Measurements from ENCODE around the gene BAHCC1.
A peak's percentile ranks its signal among the peaks of the same experiment; 100 is the strongest.

The BAHCC1 gene

DNA sequence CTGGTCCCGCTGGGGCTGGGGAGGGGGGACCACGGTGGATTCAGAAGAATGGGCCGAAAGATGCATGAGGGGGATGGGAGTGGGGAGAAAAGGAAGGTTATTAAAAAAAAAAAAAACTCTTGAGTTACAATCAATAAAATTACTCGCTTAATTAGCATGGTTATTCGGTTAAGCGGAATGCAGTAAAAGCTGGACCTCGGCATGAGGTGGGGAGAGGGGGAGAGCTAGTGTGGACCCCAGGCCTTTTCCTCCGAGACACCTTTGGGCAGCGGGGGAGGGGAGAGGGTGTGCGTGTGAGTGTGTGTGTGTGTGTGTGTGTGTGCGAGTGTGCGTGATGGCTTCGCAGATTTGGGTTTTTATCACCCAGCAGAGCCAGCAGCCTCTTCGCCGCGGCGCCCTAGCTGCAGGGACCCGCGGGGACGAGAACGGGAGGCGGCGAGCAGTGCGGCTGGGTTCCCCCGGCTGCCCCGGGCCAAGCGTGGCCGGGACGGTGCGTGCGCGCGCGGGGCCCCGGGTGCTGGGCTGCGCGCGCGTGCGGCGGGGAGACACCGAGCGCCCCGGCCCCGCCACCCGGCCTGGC is 3.7 kb downstream of the BAHCC1 start:
- DNase-seq, result no peak

DNA sequence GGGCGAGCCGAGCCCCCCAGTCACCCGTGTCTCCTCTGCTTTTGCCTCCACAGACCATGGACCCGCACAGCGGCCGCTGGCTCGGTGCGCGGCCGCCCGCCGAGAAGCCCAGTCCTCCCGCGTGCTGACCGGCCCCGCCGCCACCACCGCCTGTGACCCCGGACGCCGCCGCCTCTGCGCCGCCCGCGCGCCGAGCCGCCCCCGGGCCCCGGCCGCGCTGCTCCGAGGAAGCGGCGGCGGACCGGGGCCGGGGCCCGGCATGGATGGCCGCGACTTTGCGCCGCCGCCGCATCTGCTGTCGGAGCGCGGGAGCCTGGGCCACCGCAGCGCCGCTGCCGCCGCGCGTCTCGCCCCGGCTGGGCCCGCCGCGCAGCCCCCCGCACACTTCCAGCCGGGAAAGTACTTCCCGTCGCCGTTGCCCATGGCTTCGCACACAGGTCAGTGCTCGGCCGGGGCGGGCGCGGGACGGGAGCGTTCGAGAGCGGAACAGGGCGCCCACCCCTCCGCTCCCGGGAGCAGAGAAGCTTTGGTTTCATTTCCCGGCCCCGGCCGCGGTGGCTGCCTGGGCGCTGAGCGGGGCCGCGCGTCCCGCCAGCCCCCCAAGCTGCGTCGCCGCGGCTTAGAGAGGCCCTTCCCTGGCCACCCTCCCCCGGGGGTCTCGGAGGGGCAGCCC is 4.4 kb downstream of the BAHCC1 start:
- peak; percentile 64 for DNase-seq

DNA sequence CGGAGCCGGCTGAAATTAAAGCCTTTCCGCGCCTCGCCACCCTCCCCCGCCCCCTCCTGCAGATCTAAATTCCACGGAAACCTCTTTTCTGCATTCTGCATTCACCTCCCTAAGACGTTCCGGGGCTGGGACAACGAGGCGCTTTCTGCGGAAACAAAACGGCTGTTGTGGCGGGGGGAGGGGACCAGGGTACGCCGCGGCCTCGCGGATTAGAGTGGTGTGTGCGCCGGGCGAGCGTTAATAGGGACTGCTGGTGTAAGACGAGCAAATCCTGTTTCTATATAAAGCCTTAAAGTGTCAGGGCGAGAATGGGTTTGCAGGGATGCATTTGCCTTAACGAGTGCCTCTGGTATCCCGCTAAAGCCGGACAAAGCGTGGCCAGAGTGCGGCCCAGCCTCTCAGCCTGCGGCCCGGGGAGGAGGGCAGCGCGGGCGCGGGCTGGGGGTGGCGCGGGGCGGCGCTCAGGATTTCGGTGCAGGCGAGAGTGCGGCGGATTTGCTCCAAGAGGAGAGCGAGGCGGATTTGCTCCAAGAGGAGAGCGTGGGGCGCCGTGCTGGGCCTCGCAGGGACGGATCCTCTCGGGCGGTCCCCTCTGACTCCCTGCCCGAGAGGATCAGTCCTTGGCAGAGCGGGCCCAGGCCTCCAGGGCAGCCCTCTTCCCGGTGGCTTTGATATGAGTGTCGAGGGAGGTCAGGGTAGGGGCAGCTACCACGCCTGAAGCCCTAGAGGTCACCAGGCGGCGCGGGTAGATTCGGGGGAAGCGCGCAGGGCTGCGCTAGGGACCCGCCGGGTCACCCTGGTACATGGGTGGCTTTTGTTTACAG is 5.1 kb downstream of the BAHCC1 start:
- no peak for DNase-seq

GRCh38 chr17:81400996-81401722 is 5.9 kb downstream of the BAHCC1 start:
- no peak for DNase-seq

- peak; percentile 54 for DNase-seq
Measured at GRCh38 chr17:81401723-81402529, 6.7 kb downstream of the BAHCC1 start.

GRCh38 chr17:81402530-81402941 is 7.3 kb downstream of the BAHCC1 start:
- no peak for DNase-seq

DNA sequence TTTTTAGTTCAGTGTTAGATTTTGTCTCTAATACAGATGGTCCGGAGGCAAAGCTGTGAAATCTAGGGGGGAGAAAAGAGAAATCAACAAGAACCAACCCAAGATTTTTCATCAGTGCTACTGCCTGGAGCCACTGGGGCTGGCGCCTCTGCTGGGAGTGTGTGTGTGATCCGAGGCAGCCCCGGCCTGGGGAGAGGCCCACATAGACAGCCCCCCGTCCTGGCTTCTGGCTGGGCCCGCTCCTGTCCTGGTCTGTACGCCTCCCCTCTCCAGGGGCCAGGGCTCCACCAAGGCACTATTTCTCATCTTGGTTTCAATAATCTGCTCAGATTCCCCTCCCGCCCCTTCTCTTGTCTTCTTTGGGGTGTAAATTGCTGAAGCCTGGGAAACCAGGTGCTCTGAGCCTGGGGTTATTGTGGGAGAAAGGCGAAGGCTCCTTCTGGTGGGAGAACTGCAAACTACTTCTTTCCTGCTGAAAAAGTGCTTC is 7.8 kb downstream of the BAHCC1 start:
- no peak for DNase-seq

DNA sequence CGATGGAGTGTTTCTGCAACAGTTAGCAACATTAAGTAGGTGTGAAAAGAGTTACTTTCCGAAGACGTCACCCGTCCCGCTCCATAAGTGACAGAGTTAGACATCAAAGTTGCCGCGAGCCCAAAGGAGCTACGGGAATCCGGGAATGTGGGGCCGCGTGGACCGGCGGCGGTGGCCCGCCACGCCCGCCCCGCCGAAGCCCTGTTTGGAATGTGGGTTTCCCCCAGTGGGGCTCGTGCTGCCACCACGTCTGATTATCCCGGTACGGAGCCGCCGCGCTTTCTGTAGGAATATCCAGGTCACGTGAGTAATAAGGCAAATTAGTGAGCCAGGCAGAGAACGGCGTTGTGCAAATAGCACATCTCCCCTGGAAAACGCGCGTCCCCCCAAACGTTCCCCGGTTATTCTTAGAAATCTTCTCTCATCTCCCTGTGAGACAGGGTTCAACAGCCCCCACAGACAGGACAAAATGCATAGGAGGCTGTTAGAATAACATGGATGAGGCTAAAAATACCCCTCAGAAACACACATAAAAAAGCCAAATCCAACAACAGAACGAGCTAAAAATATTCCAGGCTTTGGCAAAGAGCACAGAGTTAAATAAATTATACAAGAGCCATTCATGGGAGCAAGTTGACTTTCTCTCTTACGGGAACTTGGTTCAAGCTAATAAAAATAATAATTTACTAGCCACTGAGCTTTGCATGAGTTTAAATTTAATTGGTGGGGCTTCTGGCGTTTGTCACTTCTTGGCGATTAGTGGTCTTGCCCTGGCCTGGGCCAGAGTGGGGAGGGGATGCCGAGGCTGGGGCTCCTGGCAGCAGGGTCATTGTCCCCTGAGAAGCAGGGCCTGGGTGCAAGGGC is 8.6 kb downstream of the BAHCC1 start:
- DNase-seq, result no peak

GRCh38 chr17:81404558-81405165 is 9.4 kb downstream of the BAHCC1 start:
- DNase-seq, result no peak

GRCh38 chr17:81405411-81405872 is 10.2 kb downstream of the BAHCC1 start:
- no peak for DNase-seq

DNA sequence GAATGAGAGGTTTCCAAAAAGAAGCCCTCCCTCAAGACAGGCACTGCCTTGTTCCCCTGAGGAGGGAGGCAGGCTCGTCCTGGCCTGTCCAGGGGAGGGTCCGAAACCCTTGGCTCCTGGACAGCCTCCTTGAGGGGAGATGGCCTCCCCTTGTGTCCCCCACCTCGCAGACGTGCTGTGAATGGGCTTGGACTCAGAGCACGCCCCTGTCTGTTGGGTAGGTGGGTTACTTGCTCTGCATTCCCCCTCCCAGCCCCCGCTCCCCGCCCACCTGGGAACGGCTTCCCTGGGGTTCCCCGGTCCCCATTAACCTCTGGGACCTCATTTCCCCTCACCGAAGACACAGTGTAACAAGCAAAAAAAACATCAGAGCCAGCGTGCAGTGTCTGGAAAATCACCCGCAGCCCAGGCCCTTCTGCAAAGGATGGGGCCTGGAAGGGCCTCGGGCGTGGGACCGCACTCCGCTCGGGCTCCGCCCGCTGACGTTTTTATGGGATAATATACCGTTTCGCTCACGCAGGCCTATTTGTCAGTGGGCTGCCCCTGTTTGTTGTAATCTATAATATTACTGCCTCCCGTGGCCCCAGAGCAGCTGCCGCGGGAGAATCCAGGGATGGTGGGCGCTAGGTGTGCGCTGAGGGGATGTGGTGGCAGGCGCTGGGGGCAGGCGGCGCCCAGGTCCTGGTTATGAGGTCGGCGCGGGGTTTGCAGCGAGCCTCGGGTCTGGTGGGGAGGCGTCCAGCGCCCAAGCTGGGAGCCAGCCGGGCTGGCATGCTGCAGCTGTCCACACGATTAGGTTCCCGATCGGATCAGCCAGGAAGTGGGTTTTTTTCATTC is 11.1 kb downstream of the BAHCC1 start:
- DNase-seq, result no peak

DNA sequence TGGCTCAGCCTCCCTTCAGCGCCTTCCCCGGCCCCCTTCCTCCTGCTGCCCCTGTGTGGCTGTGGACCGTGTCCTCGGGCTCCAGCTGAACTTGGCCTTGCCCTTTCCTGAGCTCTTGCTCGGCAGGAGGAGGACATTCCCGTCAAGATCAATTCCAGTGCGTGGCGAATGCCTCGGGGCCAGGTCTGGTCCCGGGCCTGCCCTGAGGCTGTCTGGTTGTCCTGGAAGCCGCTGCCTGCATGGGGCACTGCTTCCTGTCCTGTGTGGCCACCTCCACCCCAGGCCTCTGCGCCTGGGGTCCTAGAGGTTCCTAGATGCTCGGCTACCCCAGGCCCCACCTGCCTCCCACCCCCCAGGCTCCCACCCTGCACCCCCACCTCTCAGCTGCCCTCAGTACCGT is 12.8 kb downstream of the BAHCC1 start:
- no peak for DNase-seq

- DNase-seq, result no peak
Measured at GRCh38 chr17:81409190-81409935, 14.1 kb downstream of the BAHCC1 start.

DNA sequence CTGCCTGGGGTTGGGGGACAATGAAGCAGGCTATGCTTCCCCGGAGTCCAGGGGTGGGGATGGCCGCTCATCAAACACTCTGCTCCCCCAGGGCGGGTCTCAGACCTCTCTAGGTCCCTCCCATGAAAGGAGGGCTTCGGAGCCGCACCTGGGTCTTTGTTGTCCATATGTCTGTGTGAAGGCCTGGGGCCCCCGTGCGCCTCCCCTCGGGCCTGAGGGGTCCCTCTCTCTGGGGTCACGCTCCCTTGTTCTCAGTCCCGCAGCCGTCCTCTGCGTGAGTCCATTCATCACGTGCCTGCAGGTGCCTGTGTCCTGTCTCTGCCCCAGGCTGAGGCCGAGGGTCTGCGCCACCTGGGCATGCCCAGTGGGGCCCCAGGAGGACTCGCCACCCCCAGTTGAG is 15.6 kb downstream of the BAHCC1 start:
- DNase-seq, result no peak

DNA sequence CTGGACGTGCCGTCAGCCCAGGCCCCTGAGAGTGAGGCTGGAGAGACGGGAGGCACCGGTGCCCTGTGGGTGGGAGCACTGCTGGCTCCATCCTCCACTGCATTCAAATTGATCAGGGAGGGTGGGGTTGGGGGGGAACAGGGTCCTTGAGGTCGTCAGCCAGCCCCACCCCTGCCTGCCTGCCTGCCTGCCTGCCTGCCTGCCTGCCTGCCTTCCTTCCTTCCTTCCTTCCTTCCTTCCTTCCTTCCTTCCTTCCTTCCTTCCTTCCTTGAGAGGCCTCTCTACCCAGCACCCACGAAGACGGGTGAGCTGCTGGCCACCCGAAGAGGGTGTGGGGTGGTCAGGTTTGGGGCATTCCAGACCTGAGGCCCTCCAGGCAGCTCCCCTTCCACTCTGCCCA is 16.0 kb downstream of the BAHCC1 start:
- no peak for DNase-seq

DNA sequence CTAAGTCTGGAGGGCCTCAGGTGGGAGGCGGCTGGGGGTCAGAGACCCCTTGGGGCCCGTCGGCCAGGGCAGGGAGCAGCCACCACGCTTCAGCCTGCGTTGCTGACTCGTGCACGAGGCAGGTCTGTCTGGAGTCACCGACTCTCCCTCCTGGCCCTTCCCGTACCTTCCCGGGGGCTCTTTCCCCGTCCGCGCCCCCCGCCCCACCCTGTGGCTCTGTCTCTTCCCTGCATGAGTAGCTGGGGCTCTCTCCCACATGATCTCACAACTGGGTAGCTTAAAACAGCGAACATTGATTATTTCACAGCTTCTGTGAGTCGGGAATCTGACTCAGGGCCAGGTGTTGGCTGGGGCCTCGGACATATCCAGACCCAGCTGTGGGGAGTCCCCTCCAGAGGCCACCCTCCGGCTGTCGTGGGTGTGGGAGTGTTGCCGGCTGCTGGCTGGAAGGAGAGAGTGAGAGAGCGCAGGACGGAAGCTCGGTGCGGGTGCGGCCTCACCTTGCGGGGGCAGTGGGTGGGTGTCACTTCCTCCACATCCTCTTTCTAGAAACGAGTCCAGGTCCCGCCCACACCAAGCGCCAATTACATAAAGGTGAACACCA is 17.3 kb downstream of the BAHCC1 start:
- DNase-seq, result peak; percentile 32

DNA sequence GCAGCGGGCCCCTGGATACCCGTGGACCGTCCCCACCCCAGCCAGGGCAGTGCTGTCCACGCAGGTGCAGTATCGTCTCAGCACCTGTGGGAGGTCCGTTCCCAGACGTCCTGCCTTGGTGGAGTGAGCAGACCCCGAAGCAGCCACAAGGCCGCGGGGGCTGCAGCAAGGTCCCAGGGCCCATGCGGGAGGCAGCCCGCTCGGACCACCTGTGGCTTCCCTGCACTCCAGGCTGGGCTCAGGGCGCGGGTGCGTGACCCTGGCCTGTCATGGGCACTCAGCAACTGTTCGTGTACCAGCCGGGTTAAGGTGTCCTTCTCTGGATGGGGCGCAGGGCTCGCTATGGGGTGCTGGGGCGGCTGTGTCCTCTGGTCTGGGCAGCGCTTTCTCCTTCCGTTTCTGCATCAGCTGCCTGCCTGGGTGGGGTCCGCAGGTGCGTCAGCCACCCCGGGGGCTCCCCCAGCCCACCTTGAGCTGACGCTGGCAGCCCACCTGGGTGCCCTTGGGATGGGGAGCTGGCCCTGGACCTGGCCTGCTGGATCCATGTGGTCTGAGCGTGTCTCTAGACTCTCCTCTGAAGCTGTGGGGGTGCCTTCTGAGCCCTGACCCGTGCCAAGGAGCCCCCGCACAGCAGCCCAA is 18.4 kb downstream of the BAHCC1 start:
- DNase-seq, result no peak

Data from inflammatory macrophage treated with lipopolysaccharide for 4 hours (primary cell).